PC-3 (cell line): ENCODE data around the gene ADAM12.

Source experiments
- EZH2 ChIP-seq: fragments of 300-600 bp; sonication (generic); IDR thresholded peaks from one replicate; pipeline ENCODE4 v1.6.1; 2017; ENCODE audit warnings: antibody characterized with exemption, mild to moderate bottlenecking, low read length; ENCODE audit not compliant: unreplicated experiment
- EZH2phosphoT487 ChIP-seq: fragments of 300-600 bp; sonication (generic); IDR thresholded peaks from 2 replicates; pipeline ENCODE4 v1.6.1; 2018; ENCODE audit warnings: mild to moderate bottlenecking, antibody characterized with exemption, low read length, borderline replicate concordance
- TF ChIP-seq, protein P1 (sequence below): fragments of 300-600 bp; sonication (generic); conservative IDR thresholded peaks from 2 replicates; pipeline ENCODE4 v1.5.1; 2017; ENCODE audit warnings: antibody characterized with exemption, low read depth, mild to moderate bottlenecking, low read length

DNA sequence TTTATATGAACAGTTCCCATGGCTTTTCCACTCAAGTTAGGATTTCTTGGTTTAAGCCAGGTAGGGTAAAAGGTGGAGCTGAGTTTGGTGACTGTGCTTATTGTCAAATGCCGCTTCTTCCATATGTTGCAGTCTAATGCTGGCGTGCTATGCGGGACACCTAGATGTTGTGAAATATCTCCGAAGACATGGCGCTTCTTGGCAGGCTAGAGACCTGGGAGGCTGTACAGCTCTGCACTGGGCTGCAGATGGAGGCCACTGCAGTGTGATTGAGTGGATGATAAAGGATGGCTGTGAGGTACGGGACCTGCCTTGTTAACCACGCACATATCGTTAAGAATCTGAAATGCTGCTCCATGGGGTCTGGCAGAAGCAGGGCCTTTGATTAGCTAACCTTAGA lies 383.5 kb downstream of the ADAM12 start:
- TF ChIP-seq EZH2phosphoT487 (no peak), EZH2 (no peak)
- TF ChIP-seq, protein P1, sequence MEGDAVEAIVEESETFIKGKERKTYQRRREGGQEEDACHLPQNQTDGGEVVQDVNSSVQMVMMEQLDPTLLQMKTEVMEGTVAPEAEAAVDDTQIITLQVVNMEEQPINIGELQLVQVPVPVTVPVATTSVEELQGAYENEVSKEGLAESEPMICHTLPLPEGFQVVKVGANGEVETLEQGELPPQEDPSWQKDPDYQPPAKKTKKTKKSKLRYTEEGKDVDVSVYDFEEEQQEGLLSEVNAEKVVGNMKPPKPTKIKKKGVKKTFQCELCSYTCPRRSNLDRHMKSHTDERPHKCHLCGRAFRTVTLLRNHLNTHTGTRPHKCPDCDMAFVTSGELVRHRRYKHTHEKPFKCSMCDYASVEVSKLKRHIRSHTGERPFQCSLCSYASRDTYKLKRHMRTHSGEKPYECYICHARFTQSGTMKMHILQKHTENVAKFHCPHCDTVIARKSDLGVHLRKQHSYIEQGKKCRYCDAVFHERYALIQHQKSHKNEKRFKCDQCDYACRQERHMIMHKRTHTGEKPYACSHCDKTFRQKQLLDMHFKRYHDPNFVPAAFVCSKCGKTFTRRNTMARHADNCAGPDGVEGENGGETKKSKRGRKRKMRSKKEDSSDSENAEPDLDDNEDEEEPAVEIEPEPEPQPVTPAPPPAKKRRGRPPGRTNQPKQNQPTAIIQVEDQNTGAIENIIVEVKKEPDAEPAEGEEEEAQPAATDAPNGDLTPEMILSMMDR = no peak
